Stimulated activated CD4-positive, alpha-beta T cell treated with anti-CD3 and anti-CD28 coated beads, Interleukin-12 subunit alpha, Interleukin-12 subunit beta, amount 100 ng/mL, for 24 hours (primary cell): ENCODE data around the gene CLUH.

Experiments used
- DNase-seq, 2 experiments: peaks; one replicate each; pipeline ENCODE4 v3.0.0-alpha.2; 2020; ENCODE audit warnings: low read depth in 2 of 2

The CLUH gene

DNA sequence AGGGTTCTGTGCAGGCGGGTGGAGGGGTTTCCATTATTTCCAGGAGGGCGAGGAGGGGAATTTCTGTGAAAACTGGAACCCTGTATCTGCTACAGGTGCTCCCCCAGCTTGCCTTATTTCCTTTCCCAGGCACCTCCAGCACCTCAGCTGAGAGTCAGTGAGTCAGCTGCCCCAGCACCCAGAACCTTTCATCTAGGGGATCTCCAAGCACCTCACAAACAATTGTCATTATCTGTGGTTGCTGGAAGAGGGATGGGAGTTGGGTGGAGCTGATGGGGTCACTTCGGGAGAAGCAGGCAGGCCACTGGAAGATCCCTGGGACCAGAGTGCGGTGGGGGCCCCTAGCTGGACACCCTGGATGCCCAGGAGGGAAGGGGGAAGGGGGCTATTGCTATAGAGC is 10.0 kb upstream of the CLUH start:
- no peak for DNase-seq

DNA sequence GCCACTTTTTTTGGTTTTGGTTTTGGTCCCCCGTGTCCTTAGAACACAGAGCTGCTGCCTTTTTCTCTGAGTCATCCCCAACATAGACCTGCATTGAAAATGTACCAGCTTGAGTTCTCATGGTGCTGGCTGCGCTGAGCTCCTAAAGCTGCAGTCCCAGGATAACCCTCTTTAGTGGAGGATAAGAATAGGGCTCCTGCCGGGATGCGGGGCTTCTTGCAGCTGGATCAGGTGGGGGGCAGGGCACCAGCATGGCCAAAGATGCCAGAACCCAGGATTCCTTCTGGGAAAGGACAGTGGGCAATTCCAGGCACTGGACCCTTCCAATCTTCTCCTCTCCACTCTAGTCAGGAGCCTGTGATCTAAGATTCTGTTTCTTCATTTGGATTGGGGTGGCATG is 8.3 kb upstream of the CLUH start:
- no peak for DNase-seq

DNA sequence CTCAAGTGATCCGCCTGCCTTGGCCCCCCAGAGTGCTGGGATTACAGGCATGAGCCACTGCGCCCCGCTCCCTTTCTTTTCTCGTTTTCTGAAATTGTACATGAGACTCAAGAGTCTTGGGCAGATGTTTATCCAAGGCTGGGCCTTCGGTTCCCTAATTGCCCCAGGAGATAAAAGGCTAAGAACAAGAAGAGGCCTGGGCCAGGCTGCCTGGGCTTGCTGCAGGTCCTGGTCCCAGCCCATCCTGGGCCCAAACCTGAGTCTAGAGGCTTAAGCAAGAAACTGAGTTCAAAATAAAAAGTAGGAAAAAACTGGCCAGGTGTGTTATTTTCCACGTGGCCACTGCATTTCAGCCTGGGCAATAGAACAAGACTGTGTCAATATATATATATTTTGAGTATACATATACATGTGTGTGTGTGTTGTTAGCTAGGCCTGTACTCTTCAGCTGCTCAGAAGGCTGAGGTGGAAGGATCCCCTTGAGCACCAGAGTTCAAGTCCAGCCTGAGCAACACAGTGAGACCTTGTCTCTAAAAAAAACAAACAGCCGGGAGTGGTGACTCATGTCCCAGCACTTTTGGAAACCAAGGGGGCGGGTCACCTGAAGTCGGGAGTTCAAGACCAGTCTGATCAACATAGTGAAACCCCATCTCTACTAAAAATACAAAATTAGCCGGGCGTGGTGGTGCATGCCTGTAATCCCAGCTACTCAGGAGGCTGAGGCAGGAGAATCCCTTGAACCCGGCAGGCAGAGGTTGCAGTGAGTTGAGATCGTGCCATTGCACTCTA is 6.8 kb upstream of the CLUH start:
- DNase-seq: no peak

DNA sequence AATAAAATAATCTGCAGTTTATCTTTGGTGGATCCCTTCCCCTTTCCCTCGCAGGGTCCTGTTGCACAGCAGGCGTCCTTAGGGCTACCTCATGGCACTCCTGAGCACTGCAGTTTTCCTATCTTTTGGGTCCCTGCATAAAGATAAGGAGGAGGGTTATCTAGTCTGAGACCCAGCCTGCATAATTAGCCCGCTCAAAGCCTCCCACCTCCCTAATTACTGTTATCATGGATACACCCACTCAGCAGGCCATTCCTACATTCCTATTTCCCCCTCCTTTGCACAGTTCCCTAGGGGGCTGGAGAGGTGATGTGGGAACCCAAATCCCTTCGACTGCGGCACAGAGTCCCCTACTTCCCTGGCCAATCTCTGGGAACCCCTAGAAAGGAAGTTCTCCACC is 5.1 kb upstream of the CLUH start:
- DNase-seq: no peak

DNA sequence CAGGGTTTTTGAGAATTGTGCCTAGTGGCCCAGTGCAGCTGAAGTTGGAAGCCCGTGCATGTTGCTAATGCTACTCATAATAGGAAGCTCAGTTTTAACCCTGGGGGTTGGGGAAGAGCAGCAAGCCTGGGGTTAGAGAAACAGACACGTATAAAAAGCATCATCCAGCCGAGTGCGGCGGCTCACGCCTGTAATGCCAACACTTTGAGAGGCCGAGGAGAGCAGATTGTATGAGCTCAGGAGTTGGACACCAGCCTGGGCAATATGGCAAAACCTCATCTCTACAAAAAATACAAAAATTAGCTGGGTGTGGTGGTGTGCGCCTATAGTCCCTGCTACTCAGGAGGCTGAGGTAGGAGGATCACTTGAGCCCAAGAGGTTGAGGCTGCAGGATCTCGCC is 2.3 kb upstream of the CLUH start:
- no peak for DNase-seq

DNA sequence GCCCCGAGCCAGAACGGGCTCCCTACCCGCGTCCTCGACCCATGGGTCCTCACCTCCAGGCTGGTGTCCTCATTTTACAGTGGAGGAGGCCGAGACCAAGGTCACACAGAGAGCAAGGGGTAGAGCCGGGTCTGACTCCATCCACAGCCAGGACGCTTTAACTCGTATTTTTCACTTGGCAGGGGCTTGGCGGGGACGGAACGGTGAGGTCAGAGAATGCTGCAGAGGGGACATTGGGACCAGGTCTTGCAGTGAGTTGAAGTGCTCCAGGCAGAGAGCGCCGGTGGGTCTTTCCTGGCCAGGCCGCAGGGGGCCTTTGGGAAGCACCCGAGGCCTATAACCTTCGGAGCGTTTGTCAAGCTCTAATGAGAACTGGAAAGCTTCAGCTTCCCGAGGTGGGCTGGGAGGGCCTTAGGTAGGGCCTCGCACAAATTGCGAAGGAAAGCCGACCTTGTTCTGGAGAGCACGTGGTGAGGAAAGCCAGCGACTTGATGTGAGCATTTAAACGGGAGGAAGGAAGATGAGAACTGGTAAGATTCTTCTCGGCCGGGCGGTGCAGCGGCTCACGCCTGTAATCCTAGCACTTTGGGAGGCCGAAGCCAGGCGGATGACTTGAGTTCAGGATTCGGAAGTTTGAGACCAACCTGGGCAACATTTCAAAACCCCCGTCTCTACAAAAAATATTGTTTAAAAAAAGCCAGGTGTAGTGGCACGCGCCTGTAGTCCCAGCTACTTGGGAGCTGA is 908 bp upstream of the CLUH start:
- DNase-seq: no peak

DNA sequence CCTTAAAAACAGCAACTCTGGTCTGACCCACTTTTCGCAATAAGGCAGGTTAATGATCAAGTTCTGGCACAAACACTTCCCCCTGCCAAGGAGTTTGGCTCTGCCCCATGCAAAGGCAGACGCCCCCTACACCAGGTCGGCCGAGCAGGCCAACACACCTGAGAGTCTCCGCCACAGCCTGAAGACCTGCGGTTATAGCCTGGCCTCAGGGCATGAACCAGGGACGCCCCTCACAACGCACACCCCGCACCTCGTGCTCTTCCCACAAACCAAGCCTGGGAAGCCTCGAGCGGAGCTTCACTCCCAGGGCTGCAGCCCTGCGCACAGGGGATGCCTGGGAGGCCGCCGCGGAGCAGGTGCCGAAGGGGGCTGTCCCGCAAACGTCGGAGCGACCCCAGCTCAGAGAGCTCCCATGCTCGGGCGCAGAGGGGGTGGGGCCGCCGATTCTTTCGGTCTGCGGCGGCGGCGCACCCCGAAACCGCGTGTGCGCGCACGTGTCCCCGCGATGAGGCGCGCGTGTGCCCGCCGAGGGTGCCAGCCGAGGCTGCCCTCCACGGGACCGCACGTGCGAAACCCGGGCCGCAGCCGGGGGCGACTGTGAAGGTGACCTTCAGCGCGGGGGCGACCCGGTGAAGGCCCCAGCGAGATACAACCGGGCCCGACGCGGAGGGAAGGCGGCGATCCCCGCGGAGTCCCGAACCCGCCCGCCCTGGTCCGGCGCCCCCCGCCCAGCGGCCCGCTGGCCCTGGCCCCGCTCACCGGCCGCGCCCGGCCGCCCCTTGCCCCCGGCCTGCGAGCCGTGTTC is 559 bp downstream of the CLUH start:
- no peak for DNase-seq

DNA sequence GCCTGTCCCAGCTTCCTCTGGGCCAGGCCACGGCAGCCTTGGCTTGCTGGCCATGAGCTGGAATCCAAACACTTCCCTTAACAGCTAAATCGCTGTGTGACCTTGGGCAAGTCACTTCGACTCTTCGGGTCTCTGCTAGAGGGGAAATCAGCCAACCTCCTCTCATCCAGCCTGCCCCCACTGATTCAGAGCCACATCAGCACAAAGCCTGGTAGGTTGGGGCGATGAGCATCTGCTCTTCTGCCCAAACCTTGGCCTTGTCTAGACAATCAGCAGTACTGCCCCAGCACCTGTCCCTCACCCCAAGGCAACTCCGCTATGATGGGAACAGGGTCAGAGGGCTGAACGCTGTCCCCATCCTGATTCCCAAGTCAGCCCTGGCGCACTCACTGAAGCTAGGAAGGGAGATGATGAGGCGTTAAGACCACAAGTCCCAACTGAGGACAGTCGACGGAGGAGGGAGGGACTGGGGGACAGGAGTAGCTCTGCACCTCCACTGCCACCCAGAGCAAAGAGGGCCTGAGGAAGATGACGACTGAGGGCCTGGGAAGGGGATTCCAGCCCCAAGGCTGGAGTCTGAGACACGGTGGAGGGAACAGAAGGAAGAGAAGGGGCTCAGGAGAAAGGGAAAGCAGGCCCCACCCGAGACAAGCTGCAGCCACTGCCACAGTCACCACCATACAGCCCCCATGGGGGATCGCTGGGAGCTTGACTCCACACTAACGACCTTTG is 1.3 kb downstream of the CLUH start:
- DNase-seq: no peak

DNA sequence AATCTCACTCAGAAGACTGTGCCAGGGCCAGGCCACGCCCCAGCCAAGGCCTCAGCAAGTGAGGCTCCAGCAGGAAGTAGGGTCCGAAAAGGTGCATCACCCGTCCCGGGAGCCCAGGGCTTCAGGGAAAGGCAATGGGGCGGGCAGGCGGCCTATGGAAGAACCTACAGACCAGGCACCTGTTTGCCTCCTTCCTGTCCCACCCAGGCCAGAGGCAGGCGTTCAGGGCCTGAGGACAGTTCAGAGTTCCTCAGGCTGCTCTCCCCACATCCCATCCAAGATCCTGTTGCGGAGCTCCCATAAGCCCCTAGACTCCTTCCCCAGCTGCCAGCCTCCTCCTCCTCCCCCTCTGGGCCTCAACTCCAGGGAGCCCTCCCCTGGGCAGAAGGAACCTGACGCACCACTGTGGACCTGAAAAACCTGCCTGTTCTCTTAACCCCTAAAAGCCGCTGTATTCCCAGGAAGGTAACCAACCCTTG is 2.3 kb downstream of the CLUH start:
- no peak for DNase-seq

DNA sequence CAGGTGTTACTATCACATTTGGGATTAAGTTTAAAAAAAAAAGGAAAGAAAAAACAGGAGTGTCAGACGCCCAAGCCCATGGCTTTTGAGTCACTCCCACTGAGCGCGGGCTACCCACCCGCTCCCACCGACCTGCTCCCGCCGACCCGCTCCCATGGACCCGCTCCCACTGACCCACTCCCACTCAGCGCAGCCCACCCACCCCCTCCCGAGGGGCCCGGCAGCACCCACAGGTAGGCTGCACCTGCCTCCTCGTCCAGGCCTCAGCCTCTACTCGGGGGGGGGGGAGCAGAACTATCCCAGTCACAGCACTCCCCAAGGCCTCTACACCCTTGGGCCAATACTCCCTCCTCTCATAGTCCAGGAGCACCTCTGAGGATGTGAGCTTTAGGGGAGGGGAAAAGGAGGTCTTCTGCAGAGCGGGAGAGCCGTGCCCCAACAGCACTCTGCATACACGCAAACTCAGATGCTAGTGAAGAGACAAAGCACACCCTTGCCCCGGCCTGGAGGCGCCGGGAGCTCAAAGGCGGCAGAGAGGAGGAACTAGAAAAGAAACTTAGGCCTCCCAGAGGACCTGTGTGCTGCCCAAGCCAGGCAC is 2.9 kb downstream of the CLUH start:
- DNase-seq: no peak

DNA sequence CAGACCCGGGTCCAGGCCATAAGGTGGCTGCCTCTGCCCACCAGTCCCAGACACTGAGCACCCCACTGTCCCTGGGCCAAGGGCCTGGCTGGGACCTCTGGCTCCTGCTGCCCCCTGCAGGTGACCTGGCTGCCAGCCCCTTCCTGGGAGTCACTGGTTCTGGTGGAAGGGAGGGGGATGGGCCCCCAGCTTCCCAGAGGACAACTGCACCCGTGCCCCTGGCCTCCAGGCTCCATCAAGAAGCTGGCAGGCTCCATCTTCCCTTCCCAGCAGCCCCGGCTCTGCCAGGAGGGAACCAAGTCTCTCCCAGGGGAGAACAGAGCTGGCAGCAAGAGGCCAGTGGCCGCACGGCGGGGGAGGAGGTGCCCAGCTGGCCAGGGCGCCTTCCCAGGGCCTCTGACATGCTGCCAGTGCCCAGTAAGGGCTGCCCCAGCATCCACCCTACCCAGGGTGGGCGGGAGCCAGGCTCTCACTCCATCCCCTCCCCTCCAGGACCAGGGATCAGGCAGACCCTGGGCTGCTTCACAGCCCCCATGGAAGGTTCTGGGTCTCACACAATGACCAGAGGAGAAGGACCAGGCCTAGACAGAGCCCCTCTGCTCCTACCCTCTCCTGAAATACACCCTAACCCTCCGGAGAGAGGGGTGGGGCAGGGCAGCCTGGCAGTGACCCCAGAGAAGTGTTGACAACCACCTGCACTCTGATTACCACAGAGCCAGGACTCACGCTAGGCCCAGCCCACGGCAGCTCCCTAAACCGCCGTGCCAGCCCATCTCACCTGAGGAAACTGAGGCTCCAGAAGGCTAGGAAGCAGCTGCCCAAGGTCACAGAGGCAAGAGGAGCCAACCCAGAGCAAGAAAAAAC is 3.6 kb downstream of the CLUH start:
- no peak for DNase-seq

DNA sequence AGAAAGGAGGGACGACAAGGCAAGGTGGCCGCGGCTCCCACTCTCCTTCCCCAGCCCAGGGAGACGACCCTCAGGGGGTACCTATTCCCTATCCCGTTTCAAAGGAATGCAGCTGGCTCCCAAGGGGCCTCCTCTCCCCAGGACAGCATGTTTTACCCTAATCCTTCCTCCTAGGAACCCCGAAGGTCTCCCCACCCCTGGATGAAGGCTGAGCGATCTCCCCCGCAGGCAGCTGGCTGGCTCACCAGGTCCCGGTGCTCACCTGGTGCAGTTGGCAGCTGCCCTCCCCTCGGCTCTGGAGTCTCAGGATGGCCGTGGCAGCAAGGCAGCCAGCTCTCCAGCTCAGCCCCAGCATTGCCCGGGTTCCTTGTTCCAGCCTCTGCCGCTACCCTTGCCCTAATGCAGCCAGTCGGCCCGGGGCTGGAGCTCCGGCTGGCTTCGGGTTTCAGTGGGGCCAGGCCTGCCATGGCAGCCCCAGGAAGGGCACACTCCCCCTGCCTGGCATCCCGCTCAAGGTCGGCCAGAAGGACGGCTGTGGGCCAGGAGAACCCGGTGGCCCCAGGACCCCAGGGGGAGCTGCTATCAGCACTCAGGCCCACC is 4.6 kb downstream of the CLUH start:
- no peak for DNase-seq

DNA sequence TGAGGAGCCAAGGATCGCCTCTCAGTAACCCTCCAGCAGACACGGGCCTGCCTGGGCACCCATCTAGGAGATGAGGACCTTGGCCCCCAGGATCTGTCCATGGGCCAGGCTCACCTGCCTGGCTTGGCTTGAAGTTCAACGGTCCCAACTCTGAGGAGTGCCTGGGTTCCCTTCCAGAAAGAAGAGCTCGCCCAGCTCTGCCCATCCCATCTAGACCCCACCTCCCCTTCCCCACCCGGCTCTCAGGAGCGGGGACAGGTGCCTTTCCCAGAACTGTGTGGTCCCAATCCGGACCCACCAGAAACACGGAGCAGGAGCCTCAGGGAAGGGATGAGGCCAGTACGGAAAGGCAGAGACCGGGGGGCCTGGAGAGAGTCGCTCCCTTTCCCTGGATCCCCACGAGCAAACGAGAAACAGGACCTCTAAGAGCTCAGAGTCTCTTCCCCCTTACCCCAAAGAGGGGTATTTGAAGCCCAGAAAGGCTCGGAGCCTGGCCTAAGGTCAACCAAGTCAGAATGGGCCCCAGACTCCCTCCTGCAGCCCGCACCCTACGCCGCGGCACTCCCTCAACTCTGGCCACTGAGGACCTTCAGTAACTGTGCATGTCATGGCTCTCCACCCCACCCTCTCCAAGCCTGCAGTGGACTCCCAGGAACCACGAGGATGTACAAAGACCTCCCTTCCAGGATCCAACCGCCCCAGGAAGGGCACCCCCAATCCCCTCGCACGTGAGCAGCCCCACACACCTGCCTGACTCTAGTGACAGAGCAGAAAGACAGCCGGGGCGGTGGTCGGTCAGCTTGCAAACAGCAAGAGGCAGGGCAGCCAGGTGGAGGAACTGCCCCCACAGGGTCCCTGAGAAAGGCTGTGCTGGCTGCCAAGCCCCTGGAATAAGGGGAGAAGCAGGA is 5.4 kb downstream of the CLUH start:
- no peak for DNase-seq

DNA sequence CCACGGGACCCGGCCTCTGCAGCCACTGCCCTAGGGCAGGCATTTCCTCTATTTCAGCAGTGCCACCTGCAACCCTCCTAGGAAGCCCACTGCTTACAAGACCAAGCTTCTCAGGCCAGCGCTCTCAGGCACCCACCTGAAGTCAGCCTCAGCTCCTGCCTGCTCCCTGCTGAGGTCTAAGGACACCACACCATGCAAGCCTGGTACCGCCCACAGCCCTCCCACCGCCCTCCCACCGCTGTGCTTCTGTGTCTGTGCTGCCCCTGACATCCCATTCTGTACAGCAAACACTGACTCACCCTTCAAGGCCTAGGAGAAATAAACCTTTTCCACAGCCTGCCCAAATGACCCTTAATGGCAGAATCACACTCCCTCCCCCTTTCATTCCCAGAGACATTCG is 6.3 kb downstream of the CLUH start:
- DNase-seq: no peak

DNA sequence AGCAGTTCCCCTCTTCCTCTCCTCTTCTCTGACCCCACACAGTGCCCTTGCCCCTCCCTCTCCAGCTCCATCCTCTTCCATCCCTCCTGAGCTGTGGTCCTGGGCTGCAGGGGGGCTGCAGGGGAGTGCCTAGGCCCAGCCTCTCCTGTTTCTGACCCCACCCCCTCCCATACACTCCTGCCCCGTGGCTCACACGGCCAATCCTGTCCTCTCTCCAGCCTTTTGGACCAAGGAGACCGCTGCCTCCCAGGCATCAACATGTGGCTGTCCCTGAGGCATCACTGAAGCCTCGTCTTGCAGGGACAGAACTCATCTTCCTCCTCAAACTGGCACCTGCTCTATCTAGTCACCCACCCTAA is 6.7 kb downstream of the CLUH start:
- no peak for DNase-seq

DNA sequence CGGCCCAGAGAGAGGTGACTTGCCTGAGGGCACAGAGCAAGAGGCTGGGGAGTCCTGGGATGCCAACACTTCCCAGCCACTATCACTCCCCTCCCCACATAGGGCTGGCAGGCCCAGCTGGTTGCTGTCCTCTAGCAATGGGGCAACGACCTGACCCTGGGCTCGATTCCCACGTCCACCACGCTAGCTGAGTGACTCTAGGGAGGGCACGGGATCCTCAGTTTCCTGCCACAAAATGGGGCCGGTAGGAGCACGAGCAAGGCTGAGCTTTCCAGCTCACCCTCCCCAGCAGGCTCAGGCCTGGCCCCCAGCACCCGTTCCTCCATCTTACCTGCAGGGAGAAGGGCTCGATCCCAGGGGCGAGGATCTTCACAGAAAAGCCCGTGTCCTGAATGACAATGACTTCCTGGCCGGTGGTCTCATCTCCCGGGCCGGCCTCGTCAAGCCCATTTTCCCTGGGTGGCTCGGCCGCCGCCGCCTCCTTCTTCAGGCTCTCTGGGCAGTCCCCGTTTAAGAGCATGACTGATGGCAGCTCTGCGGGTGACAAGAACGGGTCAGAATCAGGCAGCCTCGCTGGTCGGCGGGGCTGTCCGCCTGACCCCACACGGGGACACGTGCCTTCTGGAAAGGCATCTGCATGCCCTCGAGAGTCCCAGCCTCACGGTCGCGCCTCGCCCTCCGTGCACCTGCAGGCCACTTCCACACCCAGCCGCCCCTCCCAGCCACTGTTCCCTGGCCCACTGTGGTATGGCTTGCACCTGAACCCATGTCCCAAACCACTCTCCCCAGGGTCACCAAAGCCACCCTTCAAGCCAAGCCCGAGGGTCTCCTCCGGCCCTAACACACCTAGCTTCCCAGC is 7.3 kb downstream of the CLUH start:
- no peak for DNase-seq

DNA sequence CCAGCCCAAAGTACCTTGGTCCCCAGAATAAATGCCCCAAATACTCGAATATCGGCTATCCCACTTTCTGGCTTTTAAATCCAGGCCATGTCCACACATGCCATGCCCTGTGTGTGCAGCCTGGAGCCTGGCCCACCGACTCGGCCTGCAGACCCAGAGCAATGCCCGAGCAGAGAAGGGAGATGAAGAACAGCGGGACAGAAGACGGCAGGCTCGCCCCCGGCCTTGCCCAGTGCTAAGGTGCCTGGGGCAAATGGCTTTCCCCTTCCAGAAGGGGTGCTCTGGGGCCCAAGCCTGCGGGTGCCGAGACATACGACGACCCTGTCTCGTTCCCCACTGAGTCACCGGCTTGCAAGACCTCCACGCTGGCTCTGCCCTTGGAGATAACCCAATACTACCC is 8.0 kb downstream of the CLUH start:
- DNase-seq: no peak

DNA sequence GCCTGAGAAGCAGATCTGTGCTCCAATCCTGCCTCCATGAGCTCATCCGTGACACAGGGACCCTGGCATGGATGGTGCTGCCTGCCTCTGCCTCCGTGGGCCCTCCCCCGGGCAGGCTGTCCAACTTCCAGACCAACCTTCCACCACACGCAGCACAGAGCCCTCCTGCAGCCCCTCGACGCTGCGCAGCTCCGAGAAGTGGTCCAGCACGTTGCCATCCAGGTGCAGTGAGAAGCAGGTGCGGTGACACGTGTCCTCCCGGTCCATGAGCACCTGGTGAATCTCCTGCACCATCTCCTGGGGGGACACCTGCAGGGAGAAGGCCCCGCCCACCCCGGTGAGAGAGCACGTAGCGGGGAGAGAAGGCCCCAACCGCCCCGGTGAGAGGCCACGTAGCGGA is 8.4 kb downstream of the CLUH start:
- DNase-seq: no peak
